Activated T-helper 1 cell treated with anti-CD3 and anti-CD28 coated beads, Interleukin-12 subunit alpha, Interleukin-12 subunit beta, Interleukin-2, Interleukin-4 antibody, amounts not matched to agents 30 ng/mL and 10 ng/mL and 1 ng/mL, durations not matched to agents 14 hours and 24 hours and 36 hours (primary cell): Measurements from ENCODE around the gene GOLGA6C. TPM values are rescaled to one million over a fixed set of nuclear protein-coding genes. Genes with fewer than 3 reads are reported as not detected.

Experiments used
- total RNA-seq: library from RNA; stranded (reverse); gene quantifications from 2 replicates; pipeline ENCODE4 v1.2.3, GENCODE V29; 2022

Gene GOLGA6C
- total RNA-seq, 1 donor from 2014 or later: not detected

Other genes with a start within 250 kb of the GOLGA6C start
- 25.0 and 27.1 TPM in 2 replicates for gene PPCDC, start 234.7 kb upstream of the GOLGA6C start, total RNA-seq
- gene C15orf39, start 56.5 kb upstream of the GOLGA6C start, total RNA-seq: 46.1 and 49.5 TPM in 2 replicates
- not detected in 2 replicates for gene GOLGA6D, start 24.5 kb downstream of the GOLGA6C start, total RNA-seq
- 79.8 and 79.9 TPM in 2 replicates for gene COMMD4, start 77.7 kb downstream of the GOLGA6C start, total RNA-seq
- 4.7 and 5.3 TPM in 2 replicates for gene NEIL1, start 88.7 kb downstream of the GOLGA6C start, total RNA-seq
- gene MAN2C1, start 110.3 kb downstream of the GOLGA6C start, total RNA-seq: 250 and 254 TPM in 2 replicates
- gene SIN3A, start 193.4 kb downstream of the GOLGA6C start, total RNA-seq: 97.5 and 106 TPM in 2 replicates